AG09319 (cell line): ENCODE data around the gene ZNF775.

ENCODE experiments used
- DNase-seq: peaks from one replicate; pipeline ENCODE4 v3.0.0-alpha.2; 2010; ENCODE audit warnings: low read depth; ENCODE audit errors: extremely low read depth
- CTCF ChIP-seq: IDR thresholded peaks from 2 replicates; pipeline ENCODE4 v1.5.1; 2011; ENCODE audit warnings: low read depth, mild to moderate bottlenecking, inconsistent platforms, low read length, moderate library complexity

ZNF775 gene

GRCh38 chr7:150400008-150400787 lies 21.1 kb downstream of the ZNF775 start:
- DNase-seq, result no peak
- no peak for TF ChIP-seq CTCF

DNA sequence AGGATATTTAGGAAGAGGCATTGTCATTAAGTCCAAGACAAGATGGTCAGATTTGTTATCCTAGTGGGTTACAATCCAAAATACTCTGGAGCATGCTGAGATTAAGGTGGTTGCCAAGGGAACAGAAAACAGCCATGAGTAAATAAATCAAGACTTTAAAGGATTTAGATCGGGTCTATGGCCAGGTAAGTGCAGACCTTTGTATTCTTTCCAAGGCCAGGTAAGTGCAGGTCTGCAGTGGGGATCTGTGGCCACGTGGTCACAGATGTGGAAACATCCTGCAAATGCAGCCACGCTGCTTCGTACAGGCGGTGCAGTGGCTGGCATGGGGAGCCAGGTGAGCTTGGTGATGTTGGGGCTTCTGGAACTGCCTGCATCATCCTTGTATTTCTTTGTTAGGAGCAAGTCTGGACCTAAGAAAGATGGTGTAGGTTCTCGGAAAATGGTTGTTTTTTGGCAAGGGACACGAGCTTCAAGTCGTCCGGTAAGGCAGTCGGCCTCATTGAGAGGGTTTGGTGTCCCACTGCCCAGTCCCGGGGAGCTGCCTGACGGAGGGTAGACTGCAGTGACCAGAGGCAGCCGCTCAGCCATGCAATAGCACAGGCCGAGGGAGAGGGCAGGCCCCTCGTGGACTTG lies 21.8 kb downstream of the ZNF775 start:
- DNase-seq, result no peak

GRCh38 chr7:150401424-150401790 lies 22.3 kb downstream of the ZNF775 start:
- DNase-seq, result no peak
- TF ChIP-seq CTCF, result no peak

More for the DNA sequence above, 21.8 kb downstream of the ZNF775 start:
- TF ChIP-seq CTCF, result no peak

GRCh38 chr7:150401861-150402631 lies 22.9 kb downstream of the ZNF775 start:
- TF ChIP-seq CTCF, result no peak
- no peak for DNase-seq

DNA sequence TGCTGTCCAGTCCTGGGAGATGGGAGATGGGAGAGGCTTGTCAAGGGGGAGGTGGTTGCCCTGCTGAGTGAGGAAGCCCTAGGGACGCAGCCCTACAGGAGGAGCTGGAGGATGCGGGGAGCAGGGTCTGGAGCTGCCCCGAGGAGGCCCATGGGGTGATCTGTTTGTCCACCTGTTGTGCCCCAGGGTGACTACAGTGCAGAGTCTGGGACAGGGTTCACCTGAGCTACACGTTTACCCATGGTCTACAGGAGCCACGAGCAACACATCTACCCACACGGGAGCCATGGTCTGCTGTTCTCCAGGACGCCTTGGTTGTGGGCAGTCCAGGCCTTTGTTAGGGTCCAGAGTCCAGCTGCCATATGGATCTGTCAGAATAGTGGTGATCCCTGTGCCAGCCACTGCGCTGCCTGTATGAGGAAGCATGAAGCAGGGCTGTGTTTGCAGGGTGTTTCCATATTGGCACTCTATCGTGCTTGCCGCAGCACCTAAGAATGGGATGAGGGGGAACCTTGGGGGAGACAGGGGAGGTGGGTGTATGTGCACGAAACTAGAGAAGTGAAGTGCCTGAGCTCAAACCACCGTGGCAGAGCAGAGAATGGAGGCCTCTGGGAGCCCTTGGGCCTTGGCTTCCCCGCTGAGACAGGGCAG lies 23.7 kb downstream of the ZNF775 start:
- no peak for DNase-seq
- TF ChIP-seq CTCF, result no peak

DNA sequence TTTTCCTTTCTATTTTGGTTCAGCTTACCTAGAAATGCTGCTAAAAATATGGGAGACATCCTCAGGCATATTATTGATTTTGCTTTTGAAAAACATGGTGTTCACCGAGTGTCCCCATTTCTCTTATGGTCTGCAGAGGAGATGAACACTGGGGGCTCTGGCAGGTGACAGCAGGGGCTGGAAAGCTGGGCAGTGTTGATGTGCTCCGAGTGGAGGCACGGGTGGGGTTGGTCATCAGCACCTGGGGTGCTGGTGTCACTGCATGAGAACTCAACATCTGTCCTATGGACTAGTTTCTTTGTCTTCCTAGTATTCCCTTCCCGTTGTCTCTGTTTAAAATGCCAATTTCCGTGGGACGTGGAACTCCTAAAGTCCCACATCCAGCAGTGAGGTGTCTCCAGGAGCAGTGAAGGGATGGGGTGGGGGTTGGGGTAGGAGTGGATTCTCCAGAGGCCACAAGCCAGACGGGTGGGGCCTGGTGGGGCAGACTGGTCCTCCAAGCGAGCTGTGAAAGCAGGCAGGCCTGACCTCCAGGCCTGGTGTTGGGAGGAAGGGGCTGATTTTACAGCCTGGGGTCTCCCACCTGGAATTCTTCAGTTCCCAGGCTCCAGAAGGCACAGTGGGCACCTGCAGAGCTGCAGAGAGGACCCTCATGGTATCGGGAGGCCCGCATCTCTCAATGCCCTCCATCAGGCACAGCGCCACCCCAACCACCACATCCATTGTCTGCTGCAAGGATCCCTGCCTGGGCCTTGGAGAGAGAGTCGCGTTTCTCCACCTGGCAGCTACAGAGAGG lies 24.4 kb downstream of the ZNF775 start:
- DNase-seq, result no peak
- no peak for TF ChIP-seq CTCF
